ENCODE results near the gene RFXANK.
"Not testable (repeated sequence)": the region's sequence is repeated elsewhere in the genome, so short reads cannot be mapped to it uniquely, and the experiment has no call there.

RFXANK gene

DNA sequence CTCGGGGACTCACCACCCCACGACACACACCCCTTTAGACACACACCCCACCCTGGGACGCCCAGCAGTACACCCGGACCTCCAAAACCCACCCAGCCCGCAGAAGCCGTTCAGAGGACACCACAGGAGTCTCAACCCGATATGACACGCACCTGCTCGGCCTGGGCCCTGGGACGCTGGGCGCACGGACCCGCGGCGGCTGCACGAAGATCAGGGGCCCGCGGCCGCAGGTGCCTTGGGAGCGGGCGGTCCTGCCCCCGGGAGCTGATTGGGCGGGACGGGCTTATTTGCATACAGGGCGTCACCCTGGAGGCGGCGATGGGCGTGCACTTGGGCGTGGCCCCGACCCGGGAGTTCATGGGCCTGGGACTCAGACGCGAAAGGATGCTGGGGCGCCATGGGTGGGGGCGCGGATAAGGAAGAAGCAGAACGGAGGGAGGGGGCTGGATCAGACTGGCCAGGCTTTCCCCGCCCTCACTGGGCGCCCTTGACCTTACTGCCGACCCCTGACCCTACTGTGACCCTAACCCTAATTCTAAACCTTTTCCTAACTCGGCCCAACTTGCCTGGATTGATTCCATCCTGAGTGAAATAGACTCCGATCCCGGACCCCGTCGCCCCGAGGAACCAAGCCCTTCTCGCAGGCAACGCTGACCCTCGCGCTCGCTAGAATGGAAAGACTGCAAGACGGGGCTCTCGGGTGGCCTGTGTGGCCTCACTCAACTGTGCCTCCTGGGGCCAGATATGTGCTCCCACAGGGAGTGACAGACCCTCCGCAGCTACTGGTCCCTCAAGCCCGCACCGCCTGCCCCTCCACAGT is 21.8 kb upstream of the RFXANK start, which contains the start of gene MEF2B:
MEF2B (minus strand) TSS at position 211 of the 820 bp plus-strand sequence. CDS start 19,528 bp downstream, outside the sequence.
- DNase-seq (ENCODE audit: low read depth), result peak; percentile 43

DNA sequence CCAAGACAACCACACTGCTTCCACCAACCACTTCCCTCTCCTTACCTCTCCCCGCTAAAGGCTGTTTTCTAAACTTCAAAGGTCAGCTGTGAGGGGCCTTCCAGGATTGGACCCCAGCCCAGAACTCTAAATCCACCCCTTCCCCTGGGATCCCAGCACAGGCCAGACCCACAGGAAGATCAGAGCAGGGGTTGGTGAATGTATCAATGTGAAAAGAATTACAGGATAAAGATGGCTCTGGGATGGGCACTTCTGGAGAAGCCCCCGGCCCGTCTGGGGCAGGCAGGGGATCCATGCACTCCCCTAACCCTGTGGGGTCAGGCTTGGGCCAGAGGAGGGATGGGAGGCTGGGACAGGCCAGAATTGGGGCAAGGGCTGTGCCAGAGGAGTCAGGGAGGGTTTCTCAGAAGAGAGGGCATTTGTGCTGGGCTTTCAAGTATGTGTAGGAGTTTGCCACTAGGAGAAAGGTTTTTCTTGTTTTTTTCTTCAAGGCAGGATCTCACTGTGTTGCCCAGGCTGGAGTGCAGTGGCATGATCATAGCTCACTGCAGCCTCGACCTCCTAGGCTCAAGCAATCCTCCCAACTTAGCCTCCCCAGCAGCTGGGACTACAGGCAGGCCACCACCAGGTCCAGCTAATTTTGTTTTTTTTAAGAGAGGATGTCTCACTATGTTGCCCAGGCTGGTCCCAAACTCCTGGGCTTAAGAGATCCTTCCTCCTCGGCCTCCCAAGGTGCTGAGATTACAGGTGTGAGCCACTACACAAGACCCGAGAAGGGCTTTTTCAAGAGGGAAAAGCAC is 21.0 kb upstream of the RFXANK start:
- DNase-seq (ENCODE audit: low read depth), result no peak

DNA sequence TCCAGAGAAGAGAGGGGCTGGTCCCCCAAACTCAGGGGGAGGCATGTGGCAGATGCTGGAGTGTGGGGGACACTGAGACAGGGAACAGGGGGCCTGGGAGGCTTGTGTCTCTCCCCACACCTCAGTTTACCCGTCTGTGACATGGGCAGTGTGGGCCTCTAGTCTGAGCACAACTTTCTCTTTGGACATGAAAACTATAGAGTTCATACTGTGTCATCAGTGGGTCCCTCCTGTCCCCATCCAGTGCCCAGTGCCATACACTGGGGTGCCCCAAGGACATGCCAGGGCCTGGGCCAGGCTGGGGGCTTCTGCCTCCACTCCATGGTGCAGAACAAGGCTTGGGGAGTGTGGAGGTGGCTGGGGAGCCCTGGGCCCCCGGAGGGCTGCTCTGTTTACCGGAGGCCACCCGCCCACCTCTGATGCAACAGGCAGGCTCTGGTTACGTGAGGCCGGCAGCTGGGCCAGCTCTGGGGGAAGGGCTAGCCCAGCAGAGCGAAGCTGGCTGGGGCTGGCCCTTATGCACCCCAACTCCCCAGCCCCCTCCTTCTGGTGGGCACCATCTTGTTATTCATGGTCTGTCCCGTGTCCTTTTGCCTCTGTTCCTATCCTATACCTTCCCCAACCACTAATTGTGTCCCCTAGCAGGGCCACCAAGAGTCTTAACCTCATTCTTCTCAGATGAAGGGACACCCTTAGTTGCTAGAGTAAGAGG is 20.1 kb upstream of the RFXANK start:
- DNase-seq (ENCODE audit: low read depth), result no peak

DNA sequence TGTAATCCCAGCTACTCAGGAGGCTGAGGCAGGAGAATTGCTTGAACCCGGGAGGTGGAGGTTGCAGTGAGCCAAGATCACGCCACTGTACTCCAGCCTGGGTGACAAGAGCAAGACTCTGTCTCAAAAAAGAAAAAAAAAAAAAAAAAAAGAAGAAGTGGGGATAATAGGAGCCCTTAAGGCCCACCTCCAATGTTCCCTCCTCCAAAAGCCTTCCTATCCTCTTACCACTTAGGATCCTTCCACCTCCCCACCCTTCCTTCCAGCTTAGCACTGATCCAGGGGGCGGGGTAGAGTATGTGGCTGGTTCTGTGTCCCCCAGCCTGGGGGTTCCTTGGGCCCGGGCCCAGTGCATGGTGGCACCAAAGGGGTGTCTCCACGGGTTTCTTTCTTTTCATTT is 18.8 kb upstream of the RFXANK start:
- not testable (repeated sequence) for DNase-seq (ENCODE audit: low read depth)

DNA sequence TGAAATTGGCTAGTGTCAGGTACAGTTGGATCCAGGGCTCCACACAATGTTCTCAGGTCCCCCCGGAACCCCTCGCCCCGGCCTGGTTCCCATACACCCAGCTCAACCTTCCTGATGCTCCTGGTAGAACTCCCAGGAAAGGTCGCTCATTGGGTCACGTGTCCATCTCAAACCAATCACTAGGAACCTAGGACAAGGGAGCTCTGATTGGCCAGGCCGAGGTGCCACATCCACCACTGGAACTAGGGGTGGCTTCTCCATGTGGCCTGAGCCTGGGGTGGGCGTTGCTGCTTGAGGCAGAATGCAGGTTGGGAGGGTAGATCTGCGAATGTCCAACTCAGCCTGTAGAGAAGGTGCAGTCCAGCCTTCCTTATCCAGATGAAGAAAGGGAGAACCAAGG is 15.1 kb upstream of the RFXANK start:
- no peak for DNase-seq (ENCODE audit: low read depth)

DNA sequence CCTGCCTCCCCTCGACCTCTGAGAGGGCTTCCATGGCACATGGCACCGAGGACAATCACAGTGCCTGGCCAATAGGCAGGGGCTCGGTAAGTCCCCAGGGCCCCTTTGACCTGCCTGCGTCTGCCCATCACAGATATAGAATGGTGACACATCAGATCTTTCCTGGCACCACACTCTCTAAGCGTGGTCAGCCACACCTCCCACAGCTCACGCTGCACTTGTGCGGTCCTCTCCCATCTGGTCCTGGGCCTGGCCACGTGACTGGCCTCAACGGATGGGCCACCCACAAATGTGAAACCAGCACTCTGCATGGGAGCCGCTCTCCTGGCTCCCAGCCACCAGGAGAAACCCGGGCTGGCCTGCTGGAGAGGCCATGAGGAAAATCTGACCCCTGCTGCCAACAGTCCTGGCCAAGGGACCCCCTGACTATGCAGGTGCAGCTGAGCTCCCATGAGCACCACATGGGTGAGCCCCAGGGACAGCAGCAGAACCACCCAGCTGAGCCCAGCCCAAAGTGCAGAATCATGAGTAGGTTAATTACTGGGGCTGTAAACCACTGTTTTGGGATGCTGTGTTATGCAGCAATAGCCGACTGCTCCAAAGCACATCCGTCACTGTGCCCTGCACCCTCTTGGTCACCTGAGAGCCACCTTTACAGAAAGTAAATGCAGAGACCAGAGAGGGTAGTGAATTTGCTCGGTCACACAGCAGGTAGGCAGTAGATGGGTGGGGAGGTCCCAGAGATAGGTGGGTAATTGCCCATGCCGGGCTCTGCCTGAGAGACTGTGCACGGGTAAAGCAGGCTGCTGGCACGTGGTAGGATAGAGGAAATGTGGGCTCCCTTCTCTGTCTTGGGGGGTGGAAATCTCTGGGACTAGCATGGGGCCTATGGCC is 12.3 kb upstream of the RFXANK start:
- no peak for DNase-seq (ENCODE audit: low read depth)

DNA sequence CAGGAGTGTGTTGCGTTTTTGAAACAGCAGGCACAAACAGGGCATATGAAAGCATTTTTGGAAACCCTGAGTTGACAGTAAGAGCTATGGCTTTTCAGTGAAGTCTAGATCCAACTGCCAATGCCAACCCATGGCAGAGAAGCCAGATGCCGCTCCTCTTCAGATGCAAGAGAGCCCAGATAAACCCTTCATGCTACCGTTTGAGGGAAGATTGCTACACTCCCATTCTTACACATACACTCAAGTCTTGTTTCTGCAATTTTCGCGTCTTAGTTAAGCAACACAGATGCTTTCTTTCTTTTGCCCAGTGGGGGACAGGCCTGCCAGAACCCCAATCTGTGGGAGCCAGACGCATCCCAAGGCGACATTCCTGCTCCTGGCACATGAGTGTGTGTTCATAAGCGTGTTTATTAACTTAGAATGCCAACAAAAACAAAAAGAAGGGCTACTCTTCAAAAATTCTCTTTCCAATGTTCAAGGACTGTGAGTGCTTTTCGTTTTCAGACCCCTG is 10.5 kb upstream of the RFXANK start:
- no peak for DNase-seq (ENCODE audit: low read depth)

DNA sequence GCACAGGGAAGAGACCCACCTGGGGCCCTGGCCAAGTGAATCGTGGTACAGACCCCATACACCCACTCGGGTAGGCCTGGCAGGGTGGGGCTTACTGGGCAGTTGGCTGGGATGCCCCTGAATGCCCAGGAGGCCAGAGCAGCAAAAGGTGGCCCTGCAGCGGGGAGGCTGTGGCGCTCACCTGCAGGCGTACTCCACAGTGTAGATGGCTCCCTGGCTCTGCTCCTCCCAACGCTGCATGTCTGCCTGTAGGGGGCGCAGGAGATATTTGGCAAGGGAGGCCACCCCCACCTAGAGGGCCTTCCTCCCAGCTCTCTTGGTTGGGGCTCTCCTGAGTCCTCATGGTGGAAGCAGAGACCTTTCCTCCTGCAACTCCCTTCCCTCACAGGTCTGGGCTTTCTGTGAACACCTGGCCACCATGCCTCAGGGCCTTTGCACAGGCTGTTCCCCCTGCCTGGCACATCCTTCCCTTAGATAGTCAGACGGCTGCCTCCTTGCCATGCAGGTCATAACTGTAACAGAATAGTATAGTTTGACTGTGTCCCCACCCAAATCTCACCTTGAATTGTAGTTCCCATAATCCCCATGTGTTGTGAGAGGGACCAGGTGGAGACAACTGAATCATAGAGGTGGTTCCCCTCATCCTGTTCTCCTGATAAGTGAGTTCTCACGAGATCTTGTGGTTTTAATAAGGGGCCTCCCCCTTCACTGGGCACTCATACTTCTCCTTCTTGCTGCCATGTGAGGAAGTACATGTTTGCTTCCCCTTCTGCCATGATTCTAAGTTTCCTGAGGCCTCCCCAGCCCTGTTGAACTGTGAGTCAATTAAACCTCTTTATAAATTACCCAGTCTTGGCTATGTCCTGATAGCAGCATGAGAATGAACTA is 6.0 kb upstream of the RFXANK start:
- DNase-seq (ENCODE audit: low read depth), result peak; percentile 31

DNA sequence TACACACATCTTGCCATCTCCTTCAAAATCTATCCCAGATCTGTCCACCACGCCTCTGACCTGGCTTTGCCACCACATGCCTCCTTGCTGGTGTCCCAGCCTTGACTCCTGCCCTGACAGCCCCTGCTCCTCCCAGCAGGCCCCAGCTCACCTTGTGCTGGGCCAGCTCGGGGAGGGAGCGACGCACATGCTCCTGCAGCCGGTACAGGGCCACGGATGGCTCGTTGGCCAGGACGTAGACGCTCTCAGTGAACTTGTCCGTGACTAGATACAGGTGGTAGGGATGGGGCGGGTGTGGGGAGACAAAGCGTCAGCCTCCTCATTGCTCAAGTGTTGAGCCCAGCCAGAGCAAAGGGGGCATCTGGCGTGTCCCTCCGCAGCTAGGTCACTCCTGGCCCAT is 5.3 kb upstream of the RFXANK start:
- no peak for DNase-seq (ENCODE audit: low read depth)

DNA sequence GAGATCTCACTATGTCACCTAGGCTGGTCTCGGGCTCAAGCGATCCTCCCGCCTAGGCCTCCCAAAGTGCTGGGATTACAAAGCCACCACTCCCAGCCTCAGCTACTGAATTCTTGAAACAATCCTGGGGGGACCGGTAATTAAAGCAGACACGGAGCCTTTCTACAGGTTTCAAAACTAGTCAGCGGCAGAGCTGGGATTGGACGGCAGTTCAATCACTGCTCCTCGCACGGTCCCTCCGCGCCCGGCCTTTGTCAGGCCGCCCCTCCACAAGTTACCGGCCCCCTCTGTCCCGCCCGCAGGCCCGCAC is 335 bp upstream of the RFXANK start:
- no peak for DNase-seq (ENCODE audit: low read depth)

DNA sequence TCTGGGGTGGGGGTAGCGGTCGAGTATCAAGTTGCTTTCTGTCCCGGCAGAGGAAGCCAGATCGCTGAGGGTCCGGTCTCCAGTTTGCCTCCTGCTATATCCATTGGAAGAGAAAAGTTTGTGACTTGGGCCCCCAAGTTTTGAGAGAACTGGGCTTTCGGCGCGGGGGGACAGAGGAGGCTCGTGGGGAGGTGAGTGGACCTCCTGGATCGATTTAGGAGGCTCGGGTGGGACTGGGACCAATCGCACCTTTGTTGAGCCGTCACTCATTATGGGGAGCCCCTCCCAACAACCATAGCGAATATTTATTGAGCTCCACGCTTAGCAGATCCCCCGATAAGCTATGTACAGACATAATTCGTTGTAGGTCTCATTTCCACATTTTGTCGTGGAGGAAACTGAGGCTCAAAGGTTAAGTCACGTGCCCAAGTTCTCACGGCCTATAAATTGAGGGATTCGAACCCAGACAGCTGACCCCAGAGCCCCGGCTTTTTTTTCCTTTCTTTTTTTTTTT is 909 bp downstream of the RFXANK start:
- no peak for DNase-seq (ENCODE audit: low read depth)

DNA sequence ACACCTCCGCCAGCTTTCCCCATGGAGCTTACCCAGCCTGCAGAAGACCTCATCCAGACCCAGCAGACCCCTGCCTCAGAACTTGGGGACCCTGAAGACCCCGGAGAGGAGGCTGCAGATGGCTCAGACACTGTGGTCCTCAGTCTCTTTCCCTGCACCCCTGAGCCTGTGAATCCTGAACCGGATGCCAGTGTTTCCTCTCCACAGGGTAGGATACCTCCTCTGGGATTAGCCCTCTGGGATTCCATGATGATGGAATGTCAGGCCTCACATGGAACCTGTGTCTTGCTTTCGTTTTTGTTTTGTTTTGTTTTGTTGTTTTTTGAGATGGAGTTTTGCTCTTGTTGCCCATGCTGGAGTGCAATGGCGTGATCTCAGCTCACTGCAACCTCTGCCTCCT is 1.9 kb downstream of the RFXANK start:
- DNase-seq (ENCODE audit: low read depth), result no peak

DNA sequence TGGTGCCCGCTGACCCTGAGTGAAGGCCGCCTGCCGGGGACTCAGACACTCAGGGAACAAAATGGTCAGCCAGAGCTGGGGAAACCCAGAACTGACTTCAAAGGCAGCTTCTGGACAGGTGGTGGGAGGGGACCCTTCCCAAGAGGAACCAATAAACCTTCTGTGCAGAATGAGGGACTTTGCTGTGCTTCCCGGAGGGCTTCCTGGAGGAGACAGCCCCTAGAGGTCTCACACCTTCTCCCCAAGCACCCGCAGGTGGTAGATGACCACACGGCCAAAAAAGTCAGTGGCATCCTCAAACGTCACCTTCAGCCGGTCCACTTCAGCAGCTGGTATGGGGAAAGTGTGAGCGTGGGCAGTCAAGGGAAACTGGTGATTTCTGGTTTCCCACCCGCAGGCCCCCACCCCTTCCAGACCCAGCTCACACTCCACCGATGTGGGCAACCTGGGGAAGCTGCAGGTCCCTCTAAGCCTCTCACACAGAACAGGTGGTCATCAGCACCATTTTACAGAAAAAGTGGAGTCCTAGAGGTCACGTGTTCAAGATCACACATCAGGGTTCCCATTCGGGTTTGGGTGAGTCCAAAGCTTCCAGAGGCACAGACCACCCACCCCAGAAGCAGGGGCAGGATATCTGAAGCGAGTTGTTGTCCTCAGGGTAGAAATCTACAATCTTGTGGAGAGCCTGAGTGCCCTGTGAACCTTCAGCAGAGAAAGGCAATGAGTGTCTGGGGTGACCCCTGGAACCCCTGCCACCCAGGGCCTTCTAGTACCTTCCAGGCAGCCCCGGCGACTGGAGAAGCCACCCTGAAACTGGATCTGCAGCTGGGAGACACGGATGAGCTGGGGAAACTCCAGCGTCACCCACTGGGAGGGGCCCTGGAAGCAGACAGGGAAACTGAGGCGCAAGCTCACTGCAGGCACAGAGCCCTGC is 9.9 kb downstream of the RFXANK start:
- DNase-seq (ENCODE audit: low read depth), result no peak

DNA sequence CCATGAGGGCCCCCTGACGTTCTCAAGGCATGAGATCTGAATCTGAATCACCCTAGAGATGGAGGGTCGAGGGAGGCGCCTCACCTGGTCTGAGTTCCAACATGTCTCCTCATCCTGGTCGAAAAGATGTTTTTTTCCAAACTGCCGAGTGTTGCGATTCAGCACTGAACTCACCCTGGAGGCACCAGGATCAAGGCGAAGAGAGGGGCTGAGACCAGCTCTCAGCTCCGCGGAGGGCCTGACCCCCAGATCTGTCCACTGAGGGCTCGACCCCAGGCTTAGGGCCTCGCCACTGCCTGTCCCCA is 10.6 kb downstream of the RFXANK start:
- no peak for DNase-seq (ENCODE audit: low read depth)

DNA sequence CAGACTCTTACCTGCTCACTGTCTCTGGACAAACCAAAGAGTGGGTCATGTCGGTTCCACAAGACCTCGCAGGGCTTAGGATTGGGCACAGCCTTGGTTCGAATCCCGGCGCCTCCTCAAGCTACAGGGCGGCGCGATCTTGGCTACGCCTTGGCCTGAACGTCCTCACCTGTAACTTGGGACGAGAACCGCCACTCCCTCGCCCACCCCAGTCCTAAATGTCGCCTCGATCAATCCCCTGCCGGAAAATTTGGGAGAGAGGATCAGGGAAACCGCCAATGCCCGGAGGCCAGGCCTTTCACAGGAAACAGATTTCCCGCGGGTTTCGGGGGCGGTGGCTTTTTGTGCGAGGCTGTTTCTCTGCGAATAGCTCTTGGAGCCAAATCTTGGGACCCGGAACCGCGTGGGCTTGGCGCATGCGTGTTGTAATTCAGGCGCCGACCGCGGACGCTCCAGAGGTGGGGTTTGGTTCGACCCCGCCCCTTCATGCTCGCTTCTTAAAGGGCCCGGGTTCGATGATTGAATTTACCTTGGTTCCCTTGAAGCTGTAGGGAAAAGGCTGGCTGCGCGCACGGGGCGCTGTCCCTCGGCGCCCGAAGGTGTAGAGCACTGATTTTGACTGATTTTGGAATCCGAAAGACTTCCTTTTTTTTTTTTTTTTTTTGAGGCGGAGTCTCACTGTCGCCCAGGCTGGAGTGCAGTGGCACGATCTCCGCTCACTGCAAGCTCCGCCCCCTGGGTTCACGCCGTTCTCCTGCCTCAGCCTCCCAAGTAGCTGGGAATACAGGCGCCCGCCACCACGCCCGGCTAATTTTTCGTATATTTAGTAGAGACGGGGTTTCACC is 11.2 kb downstream of the RFXANK start, which contains the start of gene NR2C2AP:
NR2C2AP (minus strand) TSS at position 403 of the 845 bp plus-strand sequence; CDS start at position 49, 354 bp downstream.
- peak; percentile 85 for DNase-seq (ENCODE audit: low read depth)

DNA sequence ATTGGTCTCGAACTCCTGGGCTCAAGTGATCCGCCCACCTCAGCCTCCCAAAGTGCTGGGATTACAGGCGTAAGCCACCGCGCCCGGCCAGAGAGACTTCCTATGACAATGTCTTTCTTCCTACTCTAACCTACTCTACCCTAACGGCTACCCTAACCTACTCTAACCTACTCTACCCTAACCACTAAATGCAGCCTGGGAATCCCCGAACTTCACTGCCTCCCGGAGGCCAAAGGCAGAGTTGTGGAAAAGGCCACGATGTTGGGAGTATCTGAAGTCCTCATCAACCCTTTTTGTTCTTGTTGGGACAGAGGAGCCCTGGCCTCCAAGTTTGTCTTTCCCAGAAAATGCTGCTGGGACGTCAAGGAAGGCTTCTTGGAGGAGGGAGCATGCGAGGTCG is 12.1 kb downstream of the RFXANK start:
- DNase-seq (ENCODE audit: low read depth), result no peak

DNA sequence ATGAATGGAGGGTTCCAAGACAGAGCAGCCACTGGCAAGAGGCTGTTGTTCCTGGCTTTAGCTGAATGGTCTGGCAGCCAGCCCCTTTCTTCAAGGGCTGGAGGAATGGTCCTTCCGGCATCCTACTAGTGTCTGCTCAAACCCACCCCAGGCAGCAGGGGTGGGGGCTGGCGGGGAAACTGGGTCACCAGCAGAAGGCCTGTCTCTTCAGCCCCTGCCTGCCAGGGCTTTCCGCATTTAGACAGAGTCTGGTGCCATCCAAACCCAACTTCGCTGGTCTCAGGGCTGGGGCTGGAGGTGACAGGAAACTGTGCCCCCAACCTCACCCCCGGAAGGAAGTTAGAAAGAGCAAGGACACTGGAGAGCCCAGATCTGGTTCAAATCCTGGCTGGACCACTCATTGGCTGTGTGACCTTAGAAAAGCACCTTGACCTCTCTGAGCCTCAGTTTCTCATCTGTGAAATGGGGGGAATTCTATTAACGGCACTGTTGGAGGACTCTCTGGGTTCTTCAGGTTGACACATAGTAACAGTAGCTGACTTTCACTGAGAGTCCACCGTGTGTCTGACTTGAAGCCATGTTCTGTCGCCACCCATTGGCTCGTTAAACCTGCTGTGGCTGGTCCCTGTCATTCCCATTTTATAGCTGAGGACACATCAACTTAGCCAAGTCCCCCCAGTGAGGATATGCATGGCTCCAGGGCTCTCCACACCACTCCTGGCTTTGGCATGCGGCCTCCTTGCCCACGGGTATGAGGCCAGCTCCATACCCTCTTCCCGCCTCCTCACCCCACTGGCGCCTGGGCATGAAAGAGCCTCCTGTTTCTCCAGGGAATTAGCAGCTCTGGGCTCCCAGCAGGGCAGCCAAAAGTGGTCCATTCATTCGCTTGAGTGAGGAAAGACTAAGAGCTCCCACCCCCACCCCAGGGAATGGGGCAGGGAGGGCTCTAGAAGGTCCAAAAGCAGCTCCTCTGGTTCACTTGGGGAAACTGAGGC is 13.7 kb downstream of the RFXANK start:
- DNase-seq (ENCODE audit: low read depth), result no peak
